HG02588 (cell line): ENCODE data around the gene NHSL2.

Experiments used
- ATAC-seq: cut with Tn5 transposase; IDR thresholded peaks from one replicate; pipeline ENCODE4 v1.9.1; 2021; ENCODE audit warnings: mild to moderate bottlenecking, moderate library complexity; ENCODE audit not compliant: unreplicated experiment

Gene NHSL2

GRCh38 chrX:72060921-72061490 is 150.4 kb downstream of the NHSL2 start:
- ATAC-seq = no peak

- ATAC-seq = no peak
Observed at GRCh38 chrX:72062916-72063315, 152.3 kb downstream of the NHSL2 start.

- ATAC-seq = no peak
Observed at GRCh38 chrX:72069350-72070160, 158.9 kb downstream of the NHSL2 start.

- no peak for ATAC-seq
Observed at GRCh38 chrX:72071213-72071612, 160.6 kb downstream of the NHSL2 start.

GRCh38 chrX:72073633-72074032 is 163.0 kb downstream of the NHSL2 start:
- no peak for ATAC-seq

GRCh38 chrX:72078411-72078810 is 167.8 kb downstream of the NHSL2 start:
- ATAC-seq = no peak

GRCh38 chrX:72079607-72080006 is 169.0 kb downstream of the NHSL2 start:
- ATAC-seq = no peak

- ATAC-seq = no peak
Observed at GRCh38 chrX:72080150-72080549, 169.5 kb downstream of the NHSL2 start.

GRCh38 chrX:72080800-72081199 is 170.2 kb downstream of the NHSL2 start:
- no peak for ATAC-seq

GRCh38 chrX:72081605-72082320 is 171.1 kb downstream of the NHSL2 start:
- ATAC-seq = no peak

GRCh38 chrX:72083291-72083690 is 172.6 kb downstream of the NHSL2 start:
- no peak for ATAC-seq

- ATAC-seq = no peak
Observed at GRCh38 chrX:72084114-72084513, 173.5 kb downstream of the NHSL2 start.

- no peak for ATAC-seq
Observed at GRCh38 chrX:72086995-72087394, 176.3 kb downstream of the NHSL2 start.

- ATAC-seq = no peak
Observed at GRCh38 chrX:72088761-72089160, 178.1 kb downstream of the NHSL2 start.

GRCh38 chrX:72089254-72089653 is 178.6 kb downstream of the NHSL2 start:
- no peak for ATAC-seq

GRCh38 chrX:72094894-72095293 is 184.2 kb downstream of the NHSL2 start:
- peak; percentile 84 for ATAC-seq

- ATAC-seq = no peak
Observed at GRCh38 chrX:72095370-72095769, 184.7 kb downstream of the NHSL2 start.

- no peak for ATAC-seq
Observed at GRCh38 chrX:72097098-72097497, 186.5 kb downstream of the NHSL2 start.

GRCh38 chrX:72100051-72100755 is 189.6 kb downstream of the NHSL2 start:
- ATAC-seq = no peak

GRCh38 chrX:72100824-72101351 is 190.2 kb downstream of the NHSL2 start:
- peak; percentile 78 for ATAC-seq

GRCh38 chrX:72101597-72102037 is 191.0 kb downstream of the NHSL2 start:
- ATAC-seq = no peak
